NCI-H128 (cell line): ENCODE results near the gene SP2.
"Not testable (repeated sequence)": the region's sequence is repeated elsewhere in the genome, so short reads cannot be mapped to it uniquely, and the experiment has no call there.

Experiments
- DNase-seq: peaks from one replicate; lab custom pipeline; 2025; ENCODE audit not compliant: unreplicated experiment; lab: John Stamatoyannopoulos, UW

SP2 gene

DNA sequence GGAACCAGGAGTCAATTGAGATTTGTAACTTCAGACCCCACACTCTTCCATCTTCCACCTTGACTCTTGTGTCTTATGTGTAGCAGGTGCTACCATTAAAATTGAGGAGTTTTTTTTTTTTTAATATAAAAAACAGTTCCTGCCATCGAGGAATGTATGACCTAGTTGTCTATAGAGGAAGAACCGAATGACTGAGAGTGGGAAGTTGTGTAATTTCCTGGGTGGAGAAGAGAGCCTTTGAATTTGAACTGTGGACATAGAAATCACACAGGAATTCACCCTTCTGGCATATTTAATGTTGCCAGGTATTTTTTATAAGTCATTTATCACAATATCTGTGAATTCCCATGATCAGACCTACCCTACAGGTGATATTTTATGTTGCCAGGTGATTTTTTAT, 22.0 kb downstream of the SP2 start:
- no peak for DNase-seq

DNA sequence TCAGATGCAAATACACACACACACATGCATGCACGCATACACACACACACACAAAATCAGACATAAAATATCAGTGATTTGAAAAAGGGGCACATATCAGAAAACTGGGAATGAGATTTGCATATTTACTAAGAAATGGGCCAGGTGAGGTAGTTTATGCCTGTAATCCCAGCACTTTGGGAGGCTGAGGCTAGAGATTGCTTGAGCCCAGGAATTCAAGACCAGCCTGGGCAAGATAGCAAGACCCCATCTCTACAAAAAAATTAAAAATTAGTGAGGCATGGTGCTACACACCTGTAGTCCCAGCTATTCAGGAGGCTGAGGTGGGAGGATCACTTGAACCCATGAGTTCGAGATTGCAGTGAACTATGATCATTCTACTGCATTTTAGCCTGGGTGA, 23.0 kb downstream of the SP2 start:
- no peak for DNase-seq

DNA sequence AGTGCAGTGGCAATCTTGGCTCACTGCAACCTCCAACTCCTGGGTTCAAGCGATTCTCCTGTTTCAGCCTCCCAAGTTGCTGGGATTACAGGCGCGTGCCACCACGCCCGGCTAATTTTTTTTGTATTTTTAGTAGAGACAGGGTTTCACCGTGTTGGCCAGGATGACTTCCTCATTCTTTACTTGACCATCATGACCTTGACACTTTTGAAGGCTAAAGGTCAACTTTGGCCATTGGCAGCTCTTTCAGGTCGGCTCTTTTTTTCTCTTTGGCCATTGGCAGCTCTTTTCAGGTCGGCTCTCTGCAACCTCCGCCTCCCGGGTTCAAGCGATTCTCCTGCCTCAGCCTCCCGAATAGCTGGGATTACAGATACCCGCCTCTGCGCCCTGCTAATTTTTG, 23.9 kb downstream of the SP2 start:
- not testable (repeated sequence) for DNase-seq

DNA sequence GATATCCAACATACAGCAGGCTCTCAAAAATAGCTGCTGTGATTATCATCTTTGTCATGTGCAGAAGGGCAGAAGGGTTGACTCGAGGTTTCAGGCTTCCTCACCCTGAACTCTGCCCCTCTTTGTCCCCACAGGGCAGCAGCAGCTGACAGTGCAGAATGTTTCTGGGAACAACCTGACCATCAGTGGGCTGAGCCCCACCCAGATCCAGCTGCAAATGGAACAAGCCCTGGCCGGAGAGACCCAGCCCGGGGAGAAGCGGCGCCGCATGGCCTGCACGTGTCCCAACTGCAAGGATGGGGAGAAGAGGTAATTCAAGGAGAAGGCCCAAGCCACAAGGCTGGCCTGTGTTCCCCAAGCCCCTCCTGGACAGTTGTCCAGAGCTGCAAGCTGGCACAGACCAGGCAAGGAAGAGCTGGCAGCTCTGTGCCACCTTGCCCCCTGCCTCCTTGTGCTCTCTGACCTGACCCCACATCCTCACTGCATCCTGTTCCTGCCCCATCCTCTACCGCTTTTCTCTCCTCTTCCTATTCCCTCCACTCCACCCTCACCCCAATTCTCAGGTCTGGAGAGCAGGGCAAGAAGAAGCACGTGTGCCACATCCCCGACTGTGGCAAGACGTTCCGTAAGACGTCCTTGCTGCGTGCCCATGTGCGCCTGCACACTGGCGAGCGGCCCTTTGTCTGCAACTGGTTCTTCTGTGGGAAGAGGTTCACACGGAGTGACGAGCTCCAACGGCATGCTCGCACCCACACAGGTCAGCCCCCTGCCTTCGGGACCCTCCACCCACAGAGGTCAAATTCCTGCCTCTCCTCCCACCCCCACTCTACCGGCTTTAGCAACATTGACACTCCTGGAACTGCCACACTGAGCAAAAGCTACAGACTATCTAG, 29.0 kb downstream of the SP2 start:
- DNase-seq, result no peak

DNA sequence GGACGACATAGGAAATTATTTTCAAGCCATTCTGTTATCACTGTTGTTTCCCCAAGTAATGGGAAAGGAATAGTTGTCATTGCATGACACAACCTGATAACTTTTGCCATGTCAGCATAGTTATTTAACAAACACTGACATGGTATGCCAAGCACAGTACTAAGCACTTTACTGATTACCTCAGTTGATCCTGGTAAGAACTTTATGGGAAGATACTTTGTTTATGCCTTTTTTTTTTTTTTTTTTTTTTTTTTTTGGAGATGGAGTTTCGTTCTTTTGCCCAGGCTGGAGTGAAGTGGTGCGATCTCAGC, 29.6 kb downstream of the SP2 start:
- DNase-seq, result no peak

DNA sequence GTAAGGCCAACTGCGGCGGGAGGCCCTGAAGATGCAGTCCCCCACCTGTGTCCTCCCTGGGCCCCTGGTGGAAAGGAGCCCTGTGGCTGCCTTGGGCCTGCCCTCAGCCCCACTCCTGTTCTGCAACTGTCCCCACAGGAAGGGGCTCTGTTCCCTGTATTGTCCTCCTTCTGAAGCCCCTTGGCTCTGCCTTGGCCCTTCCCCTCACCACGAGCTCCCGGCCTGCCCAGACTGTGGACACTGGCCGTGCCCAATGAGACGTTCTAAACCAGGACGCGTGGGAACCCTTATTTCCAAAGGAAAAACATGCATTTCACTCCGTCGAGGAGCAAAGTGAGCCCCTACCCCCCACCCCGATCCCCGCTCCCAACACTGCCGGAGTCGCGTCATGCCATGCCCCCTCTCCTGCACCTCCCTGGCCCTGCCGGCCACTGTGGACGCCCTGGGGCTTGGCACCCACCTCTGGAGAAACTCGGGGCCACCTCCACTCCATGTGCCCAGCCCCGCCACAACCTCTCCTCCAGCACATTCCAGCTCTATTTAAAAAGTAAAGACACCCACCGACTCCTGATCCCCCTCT, 31.9 kb downstream of the SP2 start:
- no peak for DNase-seq

DNA sequence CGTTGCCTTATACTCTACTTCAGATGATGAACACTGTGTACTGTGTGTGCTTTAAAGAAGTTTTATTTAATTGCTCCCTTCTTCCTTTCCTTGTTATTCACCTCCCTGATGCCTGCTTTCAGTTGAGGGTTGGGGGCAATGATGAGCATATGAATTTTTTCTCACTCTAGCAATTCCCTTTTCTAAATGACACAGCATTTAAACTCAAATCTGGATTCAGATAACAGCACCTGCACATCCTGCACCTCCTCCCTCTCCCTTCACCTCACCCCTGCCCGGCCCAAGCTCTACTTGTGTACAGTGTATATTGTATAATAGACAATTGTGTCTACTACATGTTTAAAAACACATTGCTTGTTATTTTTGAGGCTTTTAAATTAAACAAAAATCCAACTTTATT, 32.4 kb downstream of the SP2 start:
- DNase-seq, result no peak

DNA sequence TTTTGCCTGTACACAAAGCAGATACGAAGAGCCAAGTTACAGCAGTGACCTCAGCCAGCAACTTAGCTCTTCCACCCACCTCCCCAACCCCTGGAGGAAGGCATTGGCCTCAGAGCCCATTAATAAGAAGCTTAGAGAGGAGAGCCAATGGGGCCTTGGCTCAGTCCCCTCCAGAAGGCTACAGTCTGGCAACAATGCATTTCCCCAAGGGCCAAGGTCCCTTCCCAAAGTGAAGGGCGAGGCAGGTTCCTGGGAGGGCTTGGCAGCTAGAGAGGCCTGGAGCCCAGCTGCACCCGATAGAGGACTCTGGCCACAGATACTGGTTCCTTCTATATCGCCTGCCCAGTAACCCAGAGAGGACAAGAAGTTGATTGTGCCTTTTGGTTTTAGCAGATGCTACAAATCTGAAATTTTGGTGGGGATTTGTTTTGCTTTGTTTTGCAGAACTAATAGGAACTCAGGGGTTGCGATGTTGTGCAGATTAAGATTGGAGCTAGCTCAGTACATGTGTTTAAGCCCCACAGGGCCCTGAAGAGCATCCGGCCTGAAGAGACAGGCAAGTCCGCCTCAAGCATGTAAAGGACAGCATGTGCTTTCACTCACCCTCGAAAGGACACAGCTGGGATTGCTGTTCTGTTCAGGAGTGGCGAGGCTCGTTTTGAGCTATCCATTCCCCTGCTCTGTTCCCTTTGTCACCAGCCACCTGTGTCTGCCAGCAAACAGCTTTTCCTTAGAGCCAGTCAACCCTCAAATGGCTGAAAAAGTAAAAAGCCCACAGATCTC, 33.4 kb downstream of the SP2 start:
- DNase-seq, result no peak

DNA sequence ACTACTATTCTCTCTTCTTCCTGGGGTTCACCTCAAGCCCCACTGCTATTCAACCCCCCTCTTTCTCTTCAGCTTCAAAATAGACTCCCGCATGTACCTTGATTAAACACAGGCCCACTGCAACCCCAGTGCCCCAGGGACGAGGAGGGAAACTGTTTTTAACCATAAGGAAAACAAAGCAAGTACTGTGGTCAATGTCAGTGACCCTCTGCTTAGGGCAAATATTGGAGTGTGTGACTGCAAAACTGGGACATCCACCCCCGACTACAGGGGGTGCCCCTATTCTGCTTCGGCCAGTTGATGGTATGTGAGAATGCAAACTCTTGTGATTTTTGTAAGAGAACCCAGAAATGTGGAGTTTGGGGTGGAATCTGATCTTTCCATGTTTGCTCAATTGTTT, 35.8 kb downstream of the SP2 start:
- DNase-seq, result no peak

DNA sequence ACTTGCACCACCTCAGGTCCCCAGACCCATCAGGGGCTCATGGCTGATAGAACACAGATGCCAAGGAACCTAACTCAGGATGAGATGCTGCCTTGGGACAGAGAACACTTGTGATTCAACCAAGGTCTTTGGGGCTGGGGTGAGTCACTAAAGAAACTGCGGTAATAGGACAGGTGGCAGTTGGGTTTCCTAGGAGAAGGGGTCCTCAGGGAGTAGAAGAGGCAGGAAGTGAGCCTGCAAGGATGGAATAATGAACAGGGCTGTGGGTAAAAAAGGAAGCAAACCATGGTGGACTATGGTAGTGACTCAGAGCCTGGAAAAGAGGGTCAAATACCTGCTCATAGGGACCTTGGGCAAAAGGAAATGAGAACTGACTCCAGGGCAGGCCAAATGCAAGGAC, 38.8 kb downstream of the SP2 start:
- no peak for DNase-seq

DNA sequence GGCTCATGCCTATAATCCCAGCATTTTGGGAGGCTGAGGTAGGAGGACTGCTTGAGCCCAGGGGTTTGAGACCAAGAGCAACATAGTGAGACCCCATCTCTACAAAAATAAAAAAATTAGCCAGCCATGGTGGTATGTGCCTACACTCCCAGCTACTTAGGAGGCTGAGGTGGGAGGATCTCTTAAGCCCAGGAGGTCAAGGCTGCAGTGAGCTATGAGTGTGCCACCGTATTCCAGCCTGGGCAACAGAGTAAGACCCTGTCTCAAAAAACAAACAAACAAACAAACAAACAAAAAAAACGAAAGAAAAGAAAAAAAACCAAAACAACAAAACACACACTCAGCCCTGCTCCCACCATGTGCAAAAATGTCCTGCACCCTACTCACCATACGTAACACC, 39.4 kb downstream of the SP2 start:
- not testable (repeated sequence) for DNase-seq

DNA sequence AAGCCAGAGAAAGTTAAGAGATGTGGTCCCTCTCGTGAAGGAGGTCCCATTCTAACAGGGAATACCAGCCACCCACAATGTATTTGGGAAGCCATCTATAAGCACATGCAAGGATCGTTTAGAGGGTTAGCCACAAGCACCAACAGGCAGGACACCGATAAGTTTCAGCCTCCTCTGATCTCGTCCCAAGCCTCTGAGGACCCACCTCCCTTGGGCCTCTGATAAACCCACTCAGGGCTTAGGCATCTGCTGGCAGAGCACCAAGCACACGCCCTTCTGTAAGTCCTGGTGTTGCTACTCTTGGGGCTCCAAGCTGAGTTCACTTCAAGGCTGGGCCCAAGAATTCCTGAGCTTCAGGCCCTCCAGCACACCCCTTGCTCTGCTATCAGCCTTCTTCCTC, 39.9 kb downstream of the SP2 start:
- DNase-seq, result no peak

DNA sequence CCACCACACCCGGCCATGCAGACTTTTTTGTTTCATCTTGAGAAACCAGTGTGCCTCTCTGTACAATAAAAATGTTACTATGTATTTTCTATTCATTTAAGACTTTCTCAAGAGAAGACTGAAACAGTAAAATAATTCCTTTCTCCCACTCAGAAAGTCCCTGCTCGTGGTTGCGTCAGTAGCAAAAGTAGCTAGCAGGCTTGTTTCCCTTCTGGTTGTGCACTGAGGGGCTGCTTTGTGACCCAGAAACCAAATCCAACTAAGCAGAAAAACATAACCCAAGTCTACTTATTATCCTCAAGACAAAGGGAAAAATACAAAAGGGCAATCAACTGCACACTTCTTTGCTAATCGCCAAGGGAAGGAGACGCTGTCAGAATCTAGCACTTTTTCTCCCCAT, 41.9 kb downstream of the SP2 start:
- no peak for DNase-seq

DNA sequence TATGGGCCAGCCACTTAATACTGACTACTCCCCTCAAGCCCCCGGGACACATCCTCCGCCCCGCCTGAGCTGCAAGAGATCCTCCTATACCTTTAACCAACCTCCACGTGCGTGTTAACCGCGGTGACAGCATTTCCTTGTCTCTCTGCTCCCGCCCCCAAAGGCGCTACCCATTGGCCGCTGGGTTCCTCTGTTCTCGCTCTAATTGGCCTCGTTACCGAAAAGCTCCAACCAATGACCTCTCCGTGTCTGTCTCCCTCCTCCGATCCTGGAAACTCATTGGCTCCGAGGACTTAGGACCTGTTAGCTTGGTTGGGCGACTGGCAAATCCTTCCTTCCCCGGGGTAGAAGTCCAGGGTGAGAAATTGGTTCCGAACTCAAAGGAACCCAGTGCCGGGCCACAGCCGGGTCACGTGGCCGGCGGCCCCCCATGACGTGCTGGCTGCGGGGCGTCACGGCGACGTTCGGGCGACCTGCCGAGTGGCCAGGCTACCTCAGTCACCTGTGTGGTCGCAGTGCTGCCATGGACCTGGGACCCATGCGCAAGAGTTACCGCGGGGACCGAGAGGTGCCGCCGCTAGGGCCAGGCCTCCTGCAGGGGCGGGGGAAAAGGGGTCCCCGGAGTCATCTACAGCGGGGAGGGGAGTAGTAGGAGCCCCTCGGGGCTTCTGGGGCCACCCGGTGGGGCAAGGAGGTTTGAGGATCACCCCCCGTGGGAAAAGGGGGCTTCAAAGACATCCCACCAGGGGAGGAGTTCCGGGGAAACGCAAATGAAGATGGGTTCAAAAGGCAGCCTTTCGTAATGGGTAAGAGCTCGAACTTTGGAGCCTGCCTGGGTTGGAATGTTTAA, 45.4 kb downstream of the SP2 start, which contains the start of gene PNPO:
PNPO (plus strand) TSS at position 326 of the 850 bp plus-strand sequence; CDS start at position 431, 105 bp downstream.
- DNase-seq, result peak; percentile 63

DNA sequence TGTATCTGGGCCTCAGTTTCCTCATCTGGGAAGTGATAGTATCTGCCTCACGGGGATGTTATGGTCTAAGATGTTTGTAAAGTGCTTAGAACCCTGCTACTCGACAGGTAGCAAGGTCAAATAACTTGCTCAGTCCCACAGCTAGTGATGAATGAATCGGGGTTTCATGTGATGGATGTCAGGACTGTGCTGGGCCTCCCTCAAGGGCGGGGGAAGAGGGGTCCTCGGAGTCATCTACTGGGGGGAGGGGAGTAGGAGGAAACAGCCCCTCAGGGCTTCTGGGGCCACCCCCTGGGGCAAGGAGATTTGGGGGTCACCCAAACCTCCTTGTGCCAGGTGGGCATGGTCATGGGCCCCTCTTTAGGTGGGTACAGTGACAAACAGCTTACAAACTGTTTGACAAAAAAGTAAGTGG, 46.1 kb downstream of the SP2 start:
- DNase-seq, result no peak

DNA sequence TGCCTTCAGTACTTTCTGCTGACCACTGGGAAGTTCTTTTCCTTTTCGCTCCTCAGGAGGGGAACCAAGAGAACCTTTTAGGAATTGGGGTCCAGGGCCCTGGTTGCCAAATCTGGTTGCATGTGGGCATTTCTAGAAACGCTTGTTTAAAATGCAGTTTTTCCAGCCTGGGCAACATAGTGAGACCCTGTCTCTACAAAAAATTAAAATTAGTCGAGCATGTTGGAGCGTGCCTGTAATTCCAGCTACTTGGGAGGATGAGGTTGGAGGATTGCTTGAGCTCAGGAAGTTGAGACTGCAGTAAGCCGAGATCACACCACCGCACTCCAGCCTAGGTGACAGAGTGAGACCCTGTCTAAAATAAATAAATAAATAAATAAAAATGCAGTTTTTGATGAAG, 46.5 kb downstream of the SP2 start:
- DNase-seq, result no peak

DNA sequence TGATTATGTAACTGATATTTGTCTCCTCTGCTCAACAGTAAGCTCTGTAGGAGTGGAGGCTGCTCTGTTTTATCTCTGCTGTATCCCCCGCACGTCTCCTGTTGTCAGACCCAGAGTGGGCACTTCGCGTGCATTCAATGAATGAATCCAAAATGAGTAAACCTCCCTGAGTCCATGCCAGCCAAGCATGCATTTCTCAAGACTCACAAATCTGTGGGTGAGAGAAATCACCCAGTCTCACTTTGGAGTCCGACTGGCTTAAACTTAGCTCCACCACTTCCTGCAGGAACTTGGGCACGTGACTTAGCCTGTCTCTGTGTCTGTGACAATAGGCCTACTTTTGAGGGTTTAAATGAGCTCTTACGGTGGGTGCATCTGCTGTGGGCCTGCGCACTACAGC, 49.0 kb downstream of the SP2 start:
- DNase-seq, result no peak

DNA sequence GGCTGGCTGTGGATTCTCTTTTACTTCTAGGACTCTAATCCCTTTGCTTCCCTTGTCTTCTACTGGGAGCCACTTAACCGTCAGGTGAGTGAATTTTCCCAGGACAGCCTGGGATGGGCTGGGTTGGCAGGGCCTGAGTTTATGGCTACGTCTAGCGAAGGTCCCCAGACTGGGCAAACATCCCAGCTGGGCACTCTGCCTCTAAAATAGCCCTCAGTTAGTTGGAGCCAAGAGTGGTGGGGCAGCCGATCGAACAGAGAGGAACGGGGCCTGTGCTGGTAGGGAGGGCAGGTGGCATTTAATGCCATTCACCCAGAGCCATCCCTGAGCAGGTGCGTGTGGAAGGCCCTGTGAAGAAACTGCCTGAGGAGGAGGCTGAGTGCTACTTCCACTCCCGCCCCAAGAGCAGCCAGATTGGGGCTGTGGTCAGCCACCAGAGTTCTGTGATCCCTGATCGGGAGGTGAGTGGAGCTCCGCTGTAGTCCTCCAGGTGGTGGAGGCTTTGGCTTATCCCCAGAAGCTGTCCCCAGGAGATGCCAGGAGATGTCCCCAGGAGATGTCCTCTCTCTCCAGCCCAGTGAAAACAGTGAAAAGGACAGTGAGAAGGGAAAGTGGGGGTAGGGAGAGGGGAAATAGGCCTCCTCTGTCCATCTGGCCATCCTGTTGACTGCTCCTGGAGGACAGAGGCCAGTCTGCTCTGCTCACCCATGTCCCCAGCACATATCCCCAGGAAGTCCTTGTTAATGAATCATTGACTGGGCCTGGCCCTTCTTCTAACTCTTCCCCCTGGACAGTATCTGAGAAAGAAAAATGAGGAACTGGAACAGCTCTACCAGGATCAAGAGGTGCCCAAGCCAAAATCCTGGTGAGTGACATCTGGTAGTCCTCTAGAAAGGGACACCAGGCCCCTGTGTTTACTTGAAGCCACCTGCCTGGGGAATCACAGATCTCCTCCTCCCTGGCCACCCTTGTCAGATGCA, 49.8 kb downstream of the SP2 start:
- no peak for DNase-seq

DNA sequence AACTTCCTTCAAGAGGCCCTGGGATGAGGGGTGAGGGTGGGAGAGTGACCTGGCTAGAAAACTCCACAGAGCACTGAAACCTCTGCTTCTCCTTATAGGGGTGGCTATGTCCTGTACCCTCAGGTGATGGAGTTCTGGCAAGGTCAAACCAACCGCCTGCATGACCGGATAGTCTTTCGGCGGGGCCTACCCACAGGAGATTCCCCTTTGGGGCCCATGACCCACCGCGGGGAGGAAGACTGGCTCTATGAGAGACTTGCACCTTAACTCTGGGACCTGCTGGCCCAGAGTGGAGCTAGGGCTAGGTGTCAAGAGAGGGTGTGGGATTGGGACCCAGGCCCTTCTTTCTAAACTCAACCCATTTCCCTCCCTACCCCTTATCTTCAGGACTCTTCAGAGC, 50.5 kb downstream of the SP2 start:
- DNase-seq, result no peak

DNA sequence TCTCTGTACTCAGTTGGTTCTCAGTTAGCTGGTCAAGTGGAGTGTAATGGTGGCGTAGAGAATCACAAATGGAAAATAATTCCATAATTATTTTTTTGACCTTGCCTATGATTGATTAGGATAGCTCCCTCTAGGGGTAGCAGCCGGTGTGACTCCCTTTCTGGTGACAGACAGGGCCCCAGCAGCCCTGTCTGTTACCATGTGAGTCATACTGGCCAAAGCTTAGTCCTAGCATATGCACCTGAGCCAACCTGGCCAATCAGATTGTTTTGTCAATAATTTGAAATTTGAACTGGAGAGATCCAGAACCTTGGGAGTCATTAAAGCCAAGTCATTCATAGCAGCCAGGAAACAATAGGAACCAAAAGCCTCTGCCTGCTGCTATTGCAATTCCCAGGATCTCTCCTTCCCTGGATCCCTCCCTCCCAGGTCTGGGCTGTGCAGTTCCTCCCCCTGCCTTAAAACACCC, 50.9 kb downstream of the SP2 start:
- DNase-seq, result no peak
